HEK293 (cell line): ENCODE data around the gene ZNF23.

Source experiments
- PRDM1 ChIP-seq: fragments of 450-650 bp; formaldehyde crosslinking; IDR thresholded peaks from 2 replicates; pipeline ENCODE4; 2016; ENCODE audit warnings: missing biosample characterization, missing genetic modification characterization
- SP2 ChIP-seq: fragments of 450-650 bp; formaldehyde crosslinking; IDR thresholded peaks from 2 replicates; pipeline ENCODE4 v1.5.1; 2016; ENCODE audit warnings: missing biosample characterization, missing genetic modification characterization
- ZNF341 ChIP-seq: fragments of 450-650 bp; formaldehyde crosslinking; IDR thresholded peaks from 2 replicates; pipeline ENCODE4; 2016; ENCODE audit warnings: low read depth, missing biosample characterization, missing genetic modification characterization
- TF ChIP-seq, protein P1 (sequence below): fragments of 450-650 bp; formaldehyde crosslinking; IDR thresholded peaks from 2 replicates; pipeline ENCODE4; 2016; ENCODE audit warnings: missing biosample characterization, missing genetic modification characterization
- TF ChIP-seq, protein P2 (sequence below): fragments of 450-650 bp; formaldehyde crosslinking; IDR thresholded peaks from 2 replicates; pipeline ENCODE4 v1.5.1; 2016; ENCODE audit warnings: missing biosample characterization, missing genetic modification characterization

DNA sequence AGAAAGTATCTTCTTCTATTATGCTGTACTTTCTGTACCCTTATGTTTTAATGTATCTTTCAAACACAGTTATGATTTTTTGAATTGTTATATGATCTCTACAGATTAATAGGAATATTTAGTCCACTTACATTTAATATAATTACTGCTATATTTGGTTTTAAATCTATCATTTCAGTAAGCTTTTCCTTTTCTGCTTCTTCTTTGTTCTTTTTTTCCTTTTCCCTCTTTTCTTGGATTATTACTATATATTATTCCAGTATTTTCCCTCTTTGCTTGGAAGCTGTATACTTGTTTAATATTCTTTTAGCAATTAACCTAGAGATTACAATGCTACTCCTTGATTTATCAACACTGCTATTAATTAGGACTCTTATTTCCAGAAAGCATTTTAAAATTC lies 33.7 kb downstream of the ZNF23 start:
- TF ChIP-seq, protein P1, sequence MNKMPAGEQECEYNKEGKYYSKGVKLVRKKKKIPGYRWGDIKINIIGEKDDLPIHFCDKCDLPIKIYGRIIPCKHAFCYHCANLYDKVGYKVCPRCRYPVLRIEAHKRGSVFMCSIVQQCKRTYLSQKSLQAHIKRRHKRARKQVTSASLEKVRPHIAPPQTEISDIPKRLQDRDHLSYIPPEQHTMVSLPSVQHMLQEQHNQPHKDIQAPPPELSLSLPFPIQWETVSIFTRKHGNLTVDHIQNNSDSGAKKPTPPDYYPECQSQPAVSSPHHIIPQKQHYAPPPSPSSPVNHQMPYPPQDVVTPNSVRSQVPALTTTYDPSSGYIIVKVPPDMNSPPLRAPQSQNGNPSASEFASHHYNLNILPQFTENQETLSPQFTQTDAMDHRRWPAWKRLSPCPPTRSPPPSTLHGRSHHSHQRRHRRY = no peak
- TF ChIP-seq ZNF341 (tag by site-specific recombination) (no peak), PRDM1 (no peak), SP2 (tag by site-specific recombination) (no peak)
- TF ChIP-seq, protein P2, sequence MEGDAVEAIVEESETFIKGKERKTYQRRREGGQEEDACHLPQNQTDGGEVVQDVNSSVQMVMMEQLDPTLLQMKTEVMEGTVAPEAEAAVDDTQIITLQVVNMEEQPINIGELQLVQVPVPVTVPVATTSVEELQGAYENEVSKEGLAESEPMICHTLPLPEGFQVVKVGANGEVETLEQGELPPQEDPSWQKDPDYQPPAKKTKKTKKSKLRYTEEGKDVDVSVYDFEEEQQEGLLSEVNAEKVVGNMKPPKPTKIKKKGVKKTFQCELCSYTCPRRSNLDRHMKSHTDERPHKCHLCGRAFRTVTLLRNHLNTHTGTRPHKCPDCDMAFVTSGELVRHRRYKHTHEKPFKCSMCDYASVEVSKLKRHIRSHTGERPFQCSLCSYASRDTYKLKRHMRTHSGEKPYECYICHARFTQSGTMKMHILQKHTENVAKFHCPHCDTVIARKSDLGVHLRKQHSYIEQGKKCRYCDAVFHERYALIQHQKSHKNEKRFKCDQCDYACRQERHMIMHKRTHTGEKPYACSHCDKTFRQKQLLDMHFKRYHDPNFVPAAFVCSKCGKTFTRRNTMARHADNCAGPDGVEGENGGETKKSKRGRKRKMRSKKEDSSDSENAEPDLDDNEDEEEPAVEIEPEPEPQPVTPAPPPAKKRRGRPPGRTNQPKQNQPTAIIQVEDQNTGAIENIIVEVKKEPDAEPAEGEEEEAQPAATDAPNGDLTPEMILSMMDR (tag by site-specific recombination) = no peak
